ENCODE data around the gene GLIS1.

GRCh38 chr1:53586765-53587164 lies 152.2 kb downstream of the GLIS1 start:
- no peak for TF ChIP-seq EZH2 (IDR thresholded peaks at IDR 0.05; ENCODE audit: low read depth)
- no peak for TF ChIP-seq CTCF (conservative IDR thresholded peaks at IDR 0.05)

All from PC-9 (cell line).